ENCODE results near the gene ATP6AP1. TPM values are rescaled to one million over a fixed set of nuclear protein-coding genes. Genes with fewer than 3 reads are reported as not detected.

ATP6AP1 gene
- total RNA-seq, 1 donor from 2014 or later = 22.6 TPM

- H3K27me3 Mint-ChIP-seq (ENCODE audit: insufficient read depth, low read depth) = peaks cover 12% of the 10 kb centered on the region
- TF ChIP-seq CTCF (IDR thresholded peaks at IDR 0.05) (no peak), EZH2 (IDR thresholded peaks at IDR 0.05) (no peak), EZH2phosphoT487 (IDR thresholded peaks at IDR 0.05) (no peak)
- H4K20me1 ChIP-seq (ENCODE audit: low read depth) = peaks cover 8% of the 10 kb centered on the region
- H3K27ac ChIP-seq = no peak overlapping the region
- peaks cover 17% of the 10 kb centered on the region for H3K9me3 Mint-ChIP-seq
- H3K27me3 ChIP-seq = no peaks in the 10 kb centered on the region
- peaks cover 1% of the 10 kb centered on the region for H3F3A ChIP-seq (ENCODE audit: low read depth)
- H3K4me3 Mint-ChIP-seq = no peak overlapping the region
- H3K4me3 ChIP-seq = no peak overlapping the region
- no peaks in the 10 kb centered on the region for H3K36me3 ChIP-seq
- H3K9me3 ChIP-seq (ENCODE audit: low read depth) = no peaks in the 10 kb centered on the region
- DNase-seq (ENCODE audit: low spot score) = no peak
- H3K79me2 ChIP-seq (ENCODE audit: low read depth) = peaks cover 13% of the 10 kb centered on the region
- no peak overlapping the region for H2AFZ ChIP-seq (replicated peaks)
- H3K9ac ChIP-seq = no peak overlapping the region
- H3K4me1 Mint-ChIP-seq = peaks cover under 1% of the 10 kb centered on the region
- H3K27ac Mint-ChIP-seq = no peak overlapping the region
- no peaks in the 10 kb centered on the region for H3K4me1 ChIP-seq
- H3K36me3 Mint-ChIP-seq = peaks cover 11% of the 10 kb centered on the region
- no peak overlapping the region for H3K4me2 ChIP-seq
These were observed 20.0 kb downstream of the ATP6AP1 start for GRCh38 chrX:154448484-154448883.

GRCh38 chrX:154449618-154450017 lies 21.1 kb downstream of the ATP6AP1 start:
- no peak for DNase-seq (ENCODE audit: low spot score)
- TF ChIP-seq CTCF (IDR thresholded peaks at IDR 0.05) (no peak), EZH2phosphoT487 (IDR thresholded peaks at IDR 0.05) (no peak), EZH2 (IDR thresholded peaks at IDR 0.05) (no peak)
- Histone ChIP-seq H3K36me3 (no peaks in the 10 kb centered on the region), H3K9ac (no peak overlapping the region), H3K9me3 (ENCODE audit: low read depth) (no peaks in the 10 kb centered on the region), H3K79me2 (ENCODE audit: low read depth) (peaks cover 10% of the 10 kb centered on the region), H3K4me2 (no peak overlapping the region), H3K4me3 (no peak overlapping the region), H4K20me1 (ENCODE audit: low read depth) (peaks cover 6% of the 10 kb centered on the region), H2AFZ (replicated peaks) (no peak overlapping the region), H3K4me1 (no peaks in the 10 kb centered on the region), H3F3A (ENCODE audit: low read depth) (no peaks in the 10 kb centered on the region), H3K27ac (no peak overlapping the region), H3K27me3 (no peaks in the 10 kb centered on the region)
- Mint-ChIP-seq H3K36me3 (peaks cover 11% of the 10 kb centered on the region), H3K27ac (no peak overlapping the region), H3K4me1 (no peaks in the 10 kb centered on the region), H3K27me3 (ENCODE audit: insufficient read depth, low read depth) (peaks cover 17% of the 10 kb centered on the region), H3K9me3 (peaks cover 19% of the 10 kb centered on the region), H3K4me3 (no peak overlapping the region)

GRCh38 chrX:154450312-154450711 lies 21.8 kb downstream of the ATP6AP1 start:
- no peaks in the 10 kb centered on the region for H3K9me3 ChIP-seq (ENCODE audit: low read depth)
- Mint-ChIP-seq H3K27me3 (ENCODE audit: insufficient read depth, low read depth) (peaks cover 15% of the 10 kb centered on the region), H3K27ac (no peak overlapping the region), H3K9me3 (peaks cover 20% of the 10 kb centered on the region), H3K36me3 (peaks cover 11% of the 10 kb centered on the region), H3K4me3 (no peak overlapping the region), H3K4me1 (no peaks in the 10 kb centered on the region)
- H3K79me2 ChIP-seq (ENCODE audit: low read depth) = peaks cover 3% of the 10 kb centered on the region
- H3K4me1 ChIP-seq = no peaks in the 10 kb centered on the region
- no peak overlapping the region for H3K9ac ChIP-seq
- no peaks in the 10 kb centered on the region for H3K36me3 ChIP-seq
- H3F3A ChIP-seq (ENCODE audit: low read depth) = no peaks in the 10 kb centered on the region
- TF ChIP-seq EZH2phosphoT487 (IDR thresholded peaks at IDR 0.05) (no peak), EZH2 (IDR thresholded peaks at IDR 0.05) (no peak), CTCF (IDR thresholded peaks at IDR 0.05) (no peak)
- no peak overlapping the region for H3K4me3 ChIP-seq
- DNase-seq (ENCODE audit: low spot score) = no peak
- H3K27ac ChIP-seq = no peak overlapping the region
- H3K27me3 ChIP-seq = no peaks in the 10 kb centered on the region
- H4K20me1 ChIP-seq (ENCODE audit: low read depth) = no peaks in the 10 kb centered on the region
- H3K4me2 ChIP-seq = no peak overlapping the region
- H2AFZ ChIP-seq (replicated peaks) = no peak overlapping the region
